ENCODE data around the gene MAD1L1.

GRCh38 chr7:1893451-1893850 lies 339.3 kb downstream of the MAD1L1 start:
- no peak for TF ChIP-seq CTCF (IDR thresholded peaks at IDR 0.05; ENCODE audit: insufficient read depth, low read depth, low read length)
- no peak for TF ChIP-seq EZH2 (IDR thresholded peaks at IDR 0.05; ENCODE audit: insufficient read depth, low read length)
